Femur (tissue), 1 donor: Measurements from ENCODE around the gene TSPEAR.
"Not testable (repeated sequence)": the region's sequence is repeated elsewhere in the genome, so short reads cannot be mapped to it uniquely, and the experiment has no call there.

Source experiments
- DNase-seq: peaks from one replicate; pipeline ENCODE4 v3.0.0-alpha.2; 2017

TSPEAR gene

DNA sequence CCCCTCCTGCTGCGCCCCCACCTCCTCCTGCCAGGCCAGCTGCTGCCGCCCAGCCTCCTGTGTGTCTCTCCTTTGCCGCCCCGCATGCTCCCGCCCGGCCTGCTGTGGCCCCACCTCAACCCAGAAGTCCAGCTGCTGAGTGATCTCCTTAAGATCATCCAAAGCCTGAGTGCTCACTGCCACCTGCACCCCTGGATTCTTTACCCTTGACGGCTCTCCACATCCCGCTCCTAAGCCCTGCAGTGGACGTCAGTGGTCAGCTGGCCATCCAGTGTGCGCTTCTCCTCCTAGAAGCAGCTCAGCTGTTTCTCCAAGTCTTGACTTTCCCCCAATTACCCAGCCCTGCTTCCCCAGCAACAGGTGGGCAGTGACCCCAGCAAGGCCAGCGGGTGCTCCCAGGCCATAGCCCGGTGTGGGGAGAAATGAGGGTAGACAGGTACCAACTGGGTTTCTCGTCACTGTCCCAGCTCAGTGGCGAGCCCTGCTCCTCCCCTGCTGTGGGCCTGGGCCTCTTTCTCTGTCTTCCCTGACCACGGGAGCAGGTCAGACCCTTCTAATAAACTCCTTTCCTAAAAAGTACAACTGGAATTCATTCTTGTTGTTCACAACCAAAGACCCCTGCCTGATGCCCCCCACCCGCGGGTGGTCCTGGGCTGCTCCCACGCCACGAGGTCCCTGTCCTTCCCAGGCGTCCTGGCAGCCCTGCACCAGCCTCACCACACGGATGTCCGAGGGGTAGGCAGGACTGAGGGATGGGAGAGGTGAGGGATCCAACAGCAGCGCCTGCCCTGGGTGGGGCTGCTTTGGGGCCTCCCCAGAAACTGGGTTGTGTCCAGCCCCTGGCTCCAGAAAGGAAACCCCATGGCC lies 109.5 kb downstream of the TSPEAR start:
- no peak for DNase-seq

DNA sequence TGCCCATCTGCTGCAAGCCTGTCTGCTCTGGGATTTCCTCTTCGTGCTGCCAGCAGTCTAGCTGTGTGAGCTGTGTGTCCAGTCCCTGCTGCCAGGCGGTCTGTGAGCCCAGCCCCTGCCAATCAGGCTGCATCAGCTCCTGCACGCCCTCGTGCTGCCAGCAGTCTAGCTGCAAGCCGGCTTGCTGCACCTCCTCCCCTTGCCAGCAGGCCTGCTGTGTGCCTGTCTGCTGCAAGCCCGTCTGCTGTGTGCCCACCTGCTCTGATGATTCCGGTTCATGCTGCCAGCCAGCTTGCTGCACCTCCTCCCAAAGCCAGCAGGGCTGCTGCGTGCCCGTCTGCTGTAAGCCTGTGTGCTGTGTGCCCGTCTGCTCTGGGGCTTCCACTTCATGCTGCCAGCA lies 110.3 kb downstream of the TSPEAR start:
- DNase-seq: not testable (repeated sequence)

DNA sequence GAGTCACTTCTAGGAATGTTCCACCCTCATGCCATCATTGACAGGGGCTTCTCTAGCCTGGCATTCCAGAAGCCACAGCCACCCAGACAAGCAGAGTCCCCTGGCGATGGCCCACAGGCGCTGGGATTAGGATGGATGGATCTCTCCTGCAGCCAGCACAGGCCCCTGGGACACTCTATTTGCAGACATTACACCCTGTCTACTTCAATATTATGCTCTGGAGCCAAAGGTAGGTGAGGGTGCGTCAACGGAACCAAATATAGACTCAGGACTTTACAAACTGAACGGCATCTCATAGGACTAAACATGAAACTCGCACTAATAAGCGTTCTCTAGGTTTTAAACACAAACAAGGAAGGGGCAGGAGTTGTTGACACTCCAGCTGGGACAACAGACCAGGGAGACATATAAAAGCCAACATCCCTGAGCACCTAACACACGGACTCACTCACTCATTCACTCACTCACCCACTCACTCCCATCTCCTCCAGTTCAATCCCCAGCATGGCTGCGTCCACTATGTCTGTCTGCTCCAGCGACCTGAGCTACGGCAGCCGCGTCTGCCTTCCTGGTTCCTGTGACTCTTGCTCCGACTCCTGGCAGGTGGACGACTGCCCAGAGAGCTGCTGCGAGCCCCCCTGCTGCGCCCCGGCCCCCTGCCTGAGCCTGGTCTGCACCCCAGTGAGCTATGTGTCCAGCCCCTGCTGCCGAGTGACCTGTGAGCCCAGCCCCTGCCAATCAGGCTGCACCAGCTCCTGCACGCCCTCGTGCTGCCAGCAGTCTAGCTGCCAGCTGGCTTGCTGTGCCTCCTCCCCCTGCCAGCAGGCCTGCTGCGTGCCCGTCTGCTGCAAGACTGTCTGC lies 111.0 kb downstream of the TSPEAR start, which contains the start of gene KRTAP10-7:
Gene KRTAP10-7 (plus strand): TSS at position 480 of the 861 bp plus-strand sequence. CDS start 25 bp downstream, at position 505.
- DNase-seq: not testable (repeated sequence)

DNA sequence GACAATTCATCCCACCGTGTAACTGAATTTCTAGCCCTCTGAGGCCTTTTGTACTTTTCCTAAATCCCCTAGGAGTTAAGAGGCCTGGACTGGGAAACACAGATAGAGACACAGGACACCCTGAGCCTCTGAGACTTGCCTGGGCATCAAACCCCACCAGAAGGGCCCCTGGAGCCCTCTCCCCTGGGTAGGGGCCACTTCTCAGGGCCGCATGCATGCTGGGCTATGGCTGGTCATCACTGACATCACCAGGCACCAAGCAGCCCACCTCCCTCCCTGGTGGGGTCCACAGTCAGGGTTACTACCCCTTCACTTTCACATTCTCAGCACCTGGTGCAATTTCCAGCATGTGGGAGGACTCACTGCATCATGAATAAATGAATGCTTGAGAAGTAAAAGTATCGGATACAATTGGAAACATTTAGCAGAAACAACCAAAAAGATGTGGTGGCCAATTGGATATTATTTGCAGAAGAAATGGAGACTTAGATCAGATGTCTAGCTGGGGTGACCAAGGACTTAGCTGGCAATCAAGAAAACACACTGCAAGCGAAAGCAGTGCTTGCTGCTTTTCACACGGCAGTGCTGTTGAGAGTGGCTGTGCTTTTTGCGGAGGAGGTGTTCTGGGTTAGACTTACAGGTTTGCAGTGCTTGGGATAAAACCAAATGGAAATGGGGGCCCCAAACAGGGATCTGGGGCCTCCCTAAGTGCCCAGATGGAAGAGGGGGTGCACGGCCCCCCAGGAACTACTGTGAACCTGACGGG lies 111.9 kb downstream of the TSPEAR start:
- no peak for DNase-seq

DNA sequence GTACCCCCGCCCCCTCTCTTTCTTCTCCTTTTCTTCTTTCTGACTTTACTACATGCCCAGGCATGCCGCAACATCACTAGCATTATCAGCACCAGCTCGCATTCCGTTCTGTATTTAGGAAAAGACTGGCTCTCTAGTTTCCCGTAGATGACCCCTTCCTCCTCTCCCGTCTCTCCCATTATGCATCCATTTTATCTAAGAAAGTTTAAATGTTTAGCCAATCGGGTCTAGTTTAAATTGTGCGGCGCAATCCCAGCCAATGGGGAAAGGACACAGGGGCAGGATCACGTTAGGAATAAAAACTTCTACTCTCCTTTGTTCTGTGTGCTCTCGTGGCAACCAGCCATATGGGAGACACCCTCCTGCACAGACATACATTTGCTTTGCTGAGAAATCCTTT lies 113.3 kb downstream of the TSPEAR start:
- DNase-seq: no peak

DNA sequence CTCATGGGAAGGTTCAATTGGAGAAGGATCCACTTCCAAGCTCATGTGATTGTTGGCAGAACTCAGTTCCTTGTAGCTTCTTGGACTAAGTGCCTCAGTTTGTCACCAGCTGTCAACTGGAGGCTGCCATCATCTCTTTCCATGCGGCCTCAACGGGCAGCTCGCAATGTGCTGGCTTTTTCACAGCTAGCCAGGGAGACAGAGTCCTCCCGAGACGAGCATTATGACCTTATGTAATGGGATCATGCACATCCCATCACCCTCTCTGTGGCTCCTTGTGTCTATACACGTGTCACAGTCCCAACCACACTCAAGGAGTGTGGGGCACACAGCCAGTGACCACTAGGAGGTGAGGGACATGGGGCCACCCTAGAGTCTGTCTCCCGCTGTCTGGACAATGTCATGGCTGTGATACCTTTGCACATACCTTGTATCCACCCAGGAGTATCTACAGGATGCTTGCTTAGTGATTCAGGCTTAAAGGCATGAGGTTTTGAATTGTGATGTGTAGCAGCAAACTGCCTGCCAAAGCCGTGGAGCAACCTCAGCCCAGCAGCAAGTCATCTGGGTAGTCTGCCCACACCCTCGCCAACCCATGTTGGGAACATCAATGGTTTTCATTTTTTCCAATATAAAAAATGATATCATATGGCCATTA lies 115.2 kb downstream of the TSPEAR start:
- DNase-seq: no peak

DNA sequence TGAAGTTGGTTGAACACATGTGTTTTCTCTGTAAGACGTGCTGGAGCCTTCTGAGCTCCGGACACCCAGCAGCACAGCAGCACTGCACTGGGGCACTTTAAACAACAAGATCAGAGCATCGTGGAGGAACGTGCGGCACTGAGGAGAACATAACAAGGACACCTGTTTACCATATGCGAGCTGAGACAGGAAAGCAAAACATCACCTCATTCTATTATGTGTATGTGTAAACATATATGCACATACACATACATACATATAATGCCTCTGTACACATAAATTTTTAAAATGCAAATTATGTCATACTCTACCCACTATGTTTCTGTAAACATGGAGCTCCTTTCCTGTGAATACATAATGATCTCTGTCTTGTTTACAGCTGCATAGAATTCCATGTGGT lies 115.8 kb downstream of the TSPEAR start:
- no peak for DNase-seq

DNA sequence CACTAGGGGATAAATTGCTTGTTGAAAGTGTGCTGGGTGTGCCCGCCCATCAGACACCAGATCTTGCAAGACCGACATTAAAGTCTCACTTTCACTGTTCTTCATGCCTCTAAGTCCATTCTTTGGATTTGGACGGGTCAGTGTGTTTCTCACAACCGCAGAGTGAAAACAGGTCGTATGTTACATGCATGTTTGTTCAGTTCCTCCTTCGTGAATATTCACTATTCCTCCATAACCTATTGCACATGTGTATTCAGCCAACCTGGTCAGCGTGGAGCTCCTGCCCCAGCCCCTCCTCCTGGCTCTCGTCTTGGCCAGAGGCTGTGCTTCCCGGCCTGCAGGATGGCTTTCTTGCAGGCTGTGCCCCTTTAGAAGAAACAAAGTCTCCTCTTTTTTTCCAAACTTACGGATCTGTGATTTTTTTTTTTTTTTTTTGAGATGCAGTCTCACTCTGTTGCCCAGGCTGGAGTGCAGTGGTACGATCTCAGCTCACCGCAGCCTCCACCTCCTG lies 116.9 kb downstream of the TSPEAR start:
- no peak for DNase-seq

DNA sequence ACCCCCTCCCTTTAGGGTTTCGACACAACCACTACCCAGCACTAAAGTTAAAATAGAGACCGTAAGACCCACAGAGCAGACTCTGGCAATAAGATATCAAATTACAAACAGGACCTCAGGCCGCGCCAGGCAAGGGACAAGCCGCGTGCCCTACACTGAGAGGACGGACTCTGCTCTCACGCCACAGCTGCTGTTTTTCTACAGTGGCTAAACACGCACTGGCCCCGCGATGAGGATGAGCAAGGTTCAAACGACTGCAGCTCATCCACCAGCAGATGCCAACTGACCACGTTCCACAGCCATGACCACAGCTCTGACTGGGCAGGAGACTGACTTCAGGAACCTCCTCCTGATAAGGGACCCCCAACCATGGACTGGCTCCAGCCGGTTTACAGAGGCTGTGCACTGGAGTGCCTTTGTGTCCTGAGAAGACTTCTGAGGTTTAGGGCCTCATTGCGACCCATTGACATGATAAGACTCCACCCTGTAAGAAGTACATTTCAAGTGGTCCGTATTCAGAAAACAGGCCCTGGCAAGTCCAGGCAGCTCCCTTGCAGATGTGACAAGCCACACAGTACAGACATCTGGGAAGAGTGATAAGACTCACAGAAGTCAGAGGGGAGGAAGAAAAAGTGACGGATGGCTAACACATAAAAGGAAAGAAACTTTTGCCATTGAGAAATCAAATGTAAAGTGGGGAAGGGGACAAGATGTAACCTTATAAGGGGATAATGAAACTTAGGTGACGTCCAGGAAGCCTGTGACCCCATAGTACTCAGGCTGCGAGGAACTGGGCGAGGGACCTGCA lies 117.6 kb downstream of the TSPEAR start:
- DNase-seq: peak; percentile 36

DNA sequence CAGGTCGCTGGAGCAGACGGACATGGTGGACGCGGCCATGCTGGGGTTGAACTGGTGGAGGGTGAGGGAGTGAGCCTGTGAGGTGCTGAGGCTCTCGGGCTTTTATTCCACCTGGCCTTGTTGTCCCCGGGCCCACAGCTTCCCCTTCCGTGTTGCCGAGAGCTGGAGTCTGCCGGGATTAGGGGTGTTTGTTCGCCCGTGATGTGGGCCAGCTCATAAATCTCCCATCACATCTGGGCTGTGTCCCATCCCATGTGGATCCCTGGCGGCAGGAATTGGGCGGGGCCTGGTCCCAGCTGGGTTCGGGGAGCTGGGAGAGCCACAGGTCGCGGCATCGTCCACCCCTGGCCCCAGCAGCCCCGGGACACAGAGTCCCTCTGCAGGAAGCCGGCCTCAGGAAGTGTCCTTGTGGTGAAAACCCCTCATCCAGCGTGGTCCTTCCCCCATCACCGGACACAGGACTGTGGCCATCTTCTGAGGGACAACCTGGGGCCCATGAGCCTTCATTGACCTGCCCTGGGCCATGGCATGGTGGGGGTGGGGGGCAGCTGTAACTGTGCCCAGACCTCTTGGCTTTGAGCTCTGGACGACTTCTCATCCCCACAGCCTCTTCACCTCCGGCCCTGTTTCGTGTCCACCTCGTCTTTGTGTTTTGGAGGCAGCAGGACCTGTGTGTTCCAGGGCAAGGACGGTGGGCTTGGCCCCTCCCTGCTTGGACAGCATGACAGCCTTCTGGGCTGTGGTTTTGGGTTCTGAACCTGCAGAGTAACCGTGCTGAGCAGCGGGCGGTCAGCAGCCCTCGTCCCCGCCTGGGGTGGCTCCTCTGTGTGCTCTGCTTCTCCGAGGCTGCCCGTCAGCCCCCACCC lies 118.7 kb downstream of the TSPEAR start, which contains the start of gene KRTAP10-6:
Gene KRTAP10-6 (minus strand): TSS at position 60 of the 866 bp plus-strand sequence. CDS start 21 bp downstream, at position 39.
- peak; percentile 16 for DNase-seq

DNA sequence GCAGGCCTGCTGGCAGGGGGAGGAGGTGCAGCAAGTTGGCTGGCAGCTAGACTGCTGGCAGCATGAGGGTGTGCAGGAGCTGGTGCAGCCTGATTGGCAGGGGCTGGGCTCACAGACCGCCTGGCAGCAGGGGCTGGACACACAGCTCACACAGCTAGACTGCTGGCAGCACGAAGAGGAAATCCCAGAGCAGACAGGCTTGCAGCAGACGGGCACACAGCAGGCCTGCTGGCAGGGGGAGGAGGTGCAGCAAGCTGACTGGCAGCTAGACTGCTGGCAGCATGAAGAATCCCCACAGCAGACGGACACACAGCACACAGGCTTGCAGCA lies 119.6 kb downstream of the TSPEAR start:
- DNase-seq: not testable (repeated sequence)

DNA sequence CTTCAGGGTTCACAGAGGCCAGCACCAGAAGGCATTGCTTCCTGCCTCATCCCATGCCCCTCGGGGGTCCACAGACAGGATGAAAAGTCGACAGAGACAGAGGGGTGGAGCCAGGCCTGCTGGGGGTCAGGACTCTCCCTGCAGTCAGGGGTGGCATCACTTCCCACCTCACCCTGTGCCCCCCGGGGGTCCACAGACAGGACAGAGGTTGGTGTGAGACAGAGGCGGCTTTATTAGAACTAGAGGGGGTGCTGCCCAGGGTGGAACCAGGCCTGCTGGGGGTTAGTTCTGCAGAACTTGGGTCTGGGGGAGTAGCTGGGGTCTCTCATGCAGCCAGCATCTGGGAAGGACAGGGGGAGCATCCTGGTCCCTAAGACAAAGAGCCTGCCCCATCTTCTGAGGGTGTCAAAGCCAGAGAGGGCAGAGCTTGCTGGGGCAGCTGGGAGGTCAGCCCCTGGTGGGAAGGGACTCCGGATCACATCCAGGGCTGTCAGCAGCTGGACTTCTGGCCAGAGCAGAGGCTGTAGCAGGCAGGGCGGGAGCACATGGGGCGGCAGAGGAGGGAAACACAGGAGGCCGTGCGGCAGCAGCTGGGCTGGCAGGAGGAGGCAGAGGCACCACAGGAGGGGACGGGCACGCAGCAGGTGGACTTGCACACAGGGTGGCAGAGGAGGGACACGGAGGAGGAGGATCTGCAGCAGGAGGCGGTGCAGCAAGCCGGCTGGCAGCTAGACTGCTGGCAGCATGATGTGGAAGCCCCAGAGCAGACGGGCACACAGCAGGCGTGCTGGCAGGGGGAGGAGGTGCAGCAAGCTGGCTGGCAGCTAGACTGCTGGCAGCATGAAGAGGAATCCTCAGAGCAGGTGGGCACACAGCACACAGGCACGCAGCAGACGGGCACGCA lies 120.2 kb downstream of the TSPEAR start:
- not testable (repeated sequence) for DNase-seq

DNA sequence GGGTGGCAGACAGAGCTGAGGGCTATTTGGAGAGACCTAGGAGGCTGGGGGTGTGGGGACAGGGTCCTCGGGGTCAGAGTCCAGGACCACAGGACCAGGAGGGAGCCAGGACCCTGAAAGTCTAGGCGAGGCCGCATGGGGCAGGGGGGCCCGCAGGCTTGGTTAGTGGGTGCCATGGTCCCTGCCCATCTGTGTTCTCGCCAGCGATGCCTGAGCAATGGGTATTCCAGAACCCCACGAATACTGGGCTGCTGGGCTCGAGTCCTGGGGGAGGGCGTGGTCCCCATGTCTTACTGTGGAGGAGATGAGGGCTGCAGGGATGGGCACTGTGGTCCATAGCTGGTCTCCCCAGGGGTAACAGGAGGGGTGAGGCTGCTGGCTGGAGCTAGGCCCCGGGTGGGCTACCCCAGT lies 121.1 kb downstream of the TSPEAR start:
- DNase-seq: no peak

DNA sequence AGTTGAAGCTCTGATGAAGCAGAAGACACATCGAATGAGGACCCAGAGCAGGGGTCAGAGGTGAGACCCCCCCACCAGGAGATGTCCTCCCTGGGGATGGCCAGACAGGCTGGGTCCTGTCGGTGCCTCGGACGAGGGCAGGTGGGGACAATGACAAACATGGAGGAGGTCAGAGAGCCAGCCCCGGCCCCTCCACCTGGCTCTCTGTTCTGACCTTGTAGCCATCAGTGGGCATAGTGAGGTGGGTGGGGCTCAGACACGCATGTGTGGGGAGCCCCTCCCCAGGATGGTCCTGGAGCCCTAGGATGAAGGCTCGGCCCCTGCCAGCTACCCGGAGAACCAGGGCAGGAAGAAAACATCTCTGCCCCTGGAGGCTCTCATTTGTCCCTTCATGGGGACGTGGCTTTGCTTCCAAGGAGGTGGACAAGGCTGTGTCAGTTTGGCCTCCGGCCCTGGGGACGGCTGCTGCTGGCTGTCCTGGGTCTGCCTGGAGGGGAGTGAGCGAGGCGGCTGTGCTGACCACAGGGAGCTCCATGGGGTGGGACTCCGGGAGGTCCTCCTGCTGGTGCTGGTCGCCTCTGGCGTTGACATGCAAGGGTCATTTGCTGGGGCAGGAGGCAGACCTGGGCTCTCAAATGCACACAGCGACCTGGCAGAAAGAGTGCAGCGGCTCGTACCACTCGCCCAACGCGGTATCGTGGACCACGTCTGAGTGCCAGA lies 121.6 kb downstream of the TSPEAR start:
- DNase-seq: no peak

DNA sequence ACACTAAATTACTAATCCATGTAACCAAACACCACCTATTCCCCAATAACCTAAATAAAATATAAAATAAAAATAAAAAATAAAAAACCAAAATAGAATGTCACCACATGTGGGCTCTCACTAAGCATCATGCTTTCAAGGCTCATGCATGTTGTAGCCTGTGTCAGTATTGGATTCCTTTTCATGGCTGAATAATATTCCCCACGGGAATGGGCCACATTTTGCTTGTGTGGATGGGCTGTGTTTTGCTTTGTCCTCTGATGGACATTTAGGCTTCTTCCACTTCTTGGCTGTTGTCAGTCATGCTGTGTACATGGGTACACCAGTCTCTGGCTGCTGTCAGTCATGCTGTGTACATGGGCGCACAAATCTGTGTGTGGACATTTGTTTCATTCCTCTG lies 122.3 kb downstream of the TSPEAR start:
- DNase-seq: no peak

DNA sequence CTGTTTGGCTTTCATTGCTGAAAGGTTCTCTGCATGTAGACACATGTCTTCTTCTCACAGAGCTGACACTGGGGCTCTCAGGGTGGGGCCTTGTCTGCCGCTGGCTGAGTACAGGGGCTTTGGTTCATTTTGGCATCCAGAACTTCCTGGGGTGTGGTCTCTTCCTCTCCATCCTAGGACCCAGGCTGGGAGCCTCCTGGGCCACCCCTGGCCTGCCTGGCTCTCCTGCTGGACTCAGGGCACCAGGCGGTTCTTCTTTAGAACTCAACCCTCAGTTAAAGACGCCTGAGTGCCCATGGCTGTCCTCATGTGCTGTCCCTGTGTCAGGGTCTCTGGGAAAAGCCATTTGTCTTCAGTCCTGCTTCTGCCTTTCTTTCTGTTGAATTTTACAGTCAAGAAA lies 125.5 kb downstream of the TSPEAR start:
- no peak for DNase-seq

DNA sequence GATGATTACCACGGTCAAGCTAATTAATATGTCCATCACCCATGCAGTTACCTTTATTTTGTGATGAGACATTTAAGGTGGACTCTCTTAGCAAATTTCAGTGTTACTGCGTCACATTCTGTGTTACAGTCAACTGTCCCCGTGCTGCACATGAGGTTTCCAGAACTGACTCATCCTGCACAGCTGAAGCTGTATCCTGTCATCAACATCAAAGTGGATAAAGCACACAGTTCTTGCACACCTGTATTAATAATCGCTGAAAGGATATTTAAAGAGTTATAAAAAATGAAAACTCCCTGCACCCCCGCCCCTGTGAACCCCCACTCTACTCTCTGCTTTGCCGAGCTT lies 127.6 kb downstream of the TSPEAR start:
- DNase-seq: no peak

DNA sequence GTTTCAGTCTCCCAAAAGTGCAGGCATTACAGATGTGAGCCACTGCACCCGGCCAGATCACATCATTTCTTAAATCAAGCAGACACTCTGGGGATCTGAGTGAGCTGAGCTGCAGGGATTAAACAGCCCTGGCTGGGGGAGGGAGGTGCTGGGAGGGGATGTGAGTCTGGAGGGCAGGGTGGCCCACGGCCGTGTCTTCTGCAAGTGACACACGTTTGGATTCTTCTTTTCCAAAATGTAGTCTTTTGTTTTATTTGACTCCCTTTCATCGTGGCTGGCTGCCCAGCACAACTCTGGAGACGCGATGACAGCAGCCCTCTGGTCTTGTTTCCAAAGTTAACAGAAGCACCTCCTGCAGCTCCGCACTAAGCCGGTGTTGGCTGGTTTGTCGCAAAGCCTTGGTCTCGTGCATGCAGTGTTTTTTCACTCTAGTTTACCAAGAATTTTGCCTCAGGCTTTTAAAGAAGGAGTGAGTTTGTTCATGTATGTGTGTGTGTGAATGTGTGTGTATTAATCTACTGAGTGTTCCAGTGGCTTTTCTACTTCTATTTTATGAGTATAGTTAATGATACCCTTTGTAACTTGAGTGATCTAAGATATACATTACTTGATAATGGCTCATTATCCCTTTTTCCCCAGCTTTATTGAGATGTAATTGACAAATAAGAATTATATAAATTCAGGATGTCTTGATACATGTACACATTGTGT lies 128.1 kb downstream of the TSPEAR start:
- DNase-seq: peak; percentile 44
